Activated T-helper 1 cell treated with anti-CD3 and anti-CD28 coated beads, Interleukin-12 subunit alpha, Interleukin-12 subunit beta, Interleukin-2, Interleukin-4 antibody, amounts not matched to agents 30 ng/mL and 10 ng/mL and 1 ng/mL, durations not matched to agents 14 hours and 24 hours and 36 hours (primary cell): ENCODE measurements around the gene DISP3. TPM values are rescaled to one million over a fixed set of nuclear protein-coding genes. Genes with fewer than 3 reads are reported as not detected.

Source experiments
- DNase-seq: peaks from one replicate; pipeline ENCODE4 v3.0.0; 2021; ENCODE audit warnings: low spot score
- H3K27ac Mint-ChIP-seq: one replicate; pipeline ENCODE4 v1.8.0; 2021; ENCODE audit warnings: mild to moderate bottlenecking, mixed read lengths
- H3K27me3 Mint-ChIP-seq: one replicate; pipeline ENCODE4 v1.8.0; 2022; ENCODE audit warnings: mild to moderate bottlenecking, moderate library complexity, mixed read lengths; ENCODE audit not compliant: insufficient read depth
- H3K36me3 Mint-ChIP-seq: one replicate; pipeline ENCODE4 v1.8.0; 2021; ENCODE audit warnings: low read depth, mixed read lengths
- H3K4me1 Mint-ChIP-seq: one replicate; pipeline ENCODE4 v1.8.0; 2021; ENCODE audit warnings: low read depth, mixed read lengths
- H3K4me3 Mint-ChIP-seq: one replicate; pipeline ENCODE4 v1.8.0; 2021; ENCODE audit warnings: mild to moderate bottlenecking, moderate library complexity, mixed read lengths
- H3K9me3 Mint-ChIP-seq: one replicate; pipeline ENCODE4 v1.8.0; 2021; ENCODE audit warnings: mixed read lengths
- intact Hi-C: fragments of 100-400 bp; cut with micrococcal nuclease; formaldehyde crosslinking; loops from one replicate; pipeline ENCODE4 v1.15.1; 2024
- total RNA-seq: library from RNA; stranded (reverse); gene quantifications from 2 replicates; pipeline ENCODE4 v1.2.3, GENCODE V29; 2022

DISP3 gene, protein sequence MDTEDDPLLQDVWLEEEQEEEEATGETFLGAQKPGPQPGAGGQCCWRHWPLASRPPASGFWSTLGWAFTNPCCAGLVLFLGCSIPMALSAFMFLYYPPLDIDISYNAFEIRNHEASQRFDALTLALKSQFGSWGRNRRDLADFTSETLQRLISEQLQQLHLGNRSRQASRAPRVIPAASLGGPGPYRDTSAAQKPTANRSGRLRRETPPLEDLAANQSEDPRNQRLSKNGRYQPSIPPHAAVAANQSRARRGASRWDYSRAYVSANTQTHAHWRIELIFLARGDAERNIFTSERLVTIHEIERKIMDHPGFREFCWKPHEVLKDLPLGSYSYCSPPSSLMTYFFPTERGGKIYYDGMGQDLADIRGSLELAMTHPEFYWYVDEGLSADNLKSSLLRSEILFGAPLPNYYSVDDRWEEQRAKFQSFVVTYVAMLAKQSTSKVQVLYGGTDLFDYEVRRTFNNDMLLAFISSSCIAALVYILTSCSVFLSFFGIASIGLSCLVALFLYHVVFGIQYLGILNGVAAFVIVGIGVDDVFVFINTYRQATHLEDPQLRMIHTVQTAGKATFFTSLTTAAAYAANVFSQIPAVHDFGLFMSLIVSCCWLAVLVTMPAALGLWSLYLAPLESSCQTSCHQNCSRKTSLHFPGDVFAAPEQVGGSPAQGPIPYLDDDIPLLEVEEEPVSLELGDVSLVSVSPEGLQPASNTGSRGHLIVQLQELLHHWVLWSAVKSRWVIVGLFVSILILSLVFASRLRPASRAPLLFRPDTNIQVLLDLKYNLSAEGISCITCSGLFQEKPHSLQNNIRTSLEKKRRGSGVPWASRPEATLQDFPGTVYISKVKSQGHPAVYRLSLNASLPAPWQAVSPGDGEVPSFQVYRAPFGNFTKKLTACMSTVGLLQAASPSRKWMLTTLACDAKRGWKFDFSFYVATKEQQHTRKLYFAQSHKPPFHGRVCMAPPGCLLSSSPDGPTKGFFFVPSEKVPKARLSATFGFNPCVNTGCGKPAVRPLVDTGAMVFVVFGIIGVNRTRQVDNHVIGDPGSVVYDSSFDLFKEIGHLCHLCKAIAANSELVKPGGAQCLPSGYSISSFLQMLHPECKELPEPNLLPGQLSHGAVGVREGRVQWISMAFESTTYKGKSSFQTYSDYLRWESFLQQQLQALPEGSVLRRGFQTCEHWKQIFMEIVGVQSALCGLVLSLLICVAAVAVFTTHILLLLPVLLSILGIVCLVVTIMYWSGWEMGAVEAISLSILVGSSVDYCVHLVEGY (N-terminal part only)
- 0.41 and 0.44 TPM in 2 replicates for total RNA-seq

DNA sequence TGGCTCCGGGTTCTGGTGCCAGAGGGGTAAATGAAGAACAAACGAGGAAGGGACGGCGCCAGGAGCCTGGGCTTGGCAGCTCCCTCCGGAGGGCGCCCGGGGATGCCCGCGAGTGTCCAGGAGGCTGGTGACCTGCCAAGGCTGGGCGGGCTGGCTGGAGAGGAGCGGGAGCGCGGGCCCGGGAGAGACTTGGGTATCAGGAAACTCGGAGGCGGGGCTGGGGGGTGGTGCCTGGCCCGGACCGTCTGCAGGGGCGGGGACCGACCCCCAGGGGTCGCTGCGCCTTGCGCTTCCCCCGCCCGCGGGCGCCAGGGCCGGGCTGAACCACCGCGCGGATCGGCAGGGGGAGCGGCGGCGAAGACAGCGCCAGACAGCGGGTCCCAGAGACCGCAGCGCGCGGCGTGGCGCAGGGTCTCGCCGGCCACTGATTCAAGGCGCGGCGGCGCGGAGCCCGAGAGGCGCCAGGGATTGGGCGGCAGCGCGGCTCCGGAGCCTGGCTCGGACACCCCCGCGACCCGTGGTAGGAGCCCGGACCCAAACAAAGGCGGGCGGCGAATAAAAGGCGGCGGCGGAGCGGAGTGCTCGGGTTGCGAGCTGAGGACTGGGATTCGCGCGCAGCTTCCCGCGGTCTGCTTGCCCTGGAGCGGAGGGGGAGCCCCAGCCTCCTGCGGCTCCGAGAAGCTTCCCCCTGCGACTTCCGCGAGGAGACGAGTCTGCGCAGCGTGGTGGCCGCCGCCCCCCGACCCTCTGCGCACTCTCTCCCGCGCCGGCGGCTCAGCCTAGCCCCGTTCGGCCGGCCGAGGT is at the start of gene DISP3:
DISP3 (plus strand) TSS at position 585 of the 804 bp plus-strand sequence. CDS start 21,838 bp downstream, outside the sequence.
- Mint-ChIP-seq H3K9me3 (no peaks in the 10 kb centered on the region), H3K27me3 (peaks cover 33% of the 10 kb centered on the region), H3K4me1 (peaks cover 5% of the 10 kb centered on the region), H3K36me3 (peaks cover 1% of the 10 kb centered on the region), H3K4me3 (no peak within 1 kb of the TSS), H3K27ac (no peak within 1 kb of the TSS)
- intact Hi-C loops, result loop anchor here (5.0 to 10.0 kb wide), 3 partner anchors 96 to 246 kb away; no protein-coding TSS in a partner anchor
- peak; percentile 50 for DNase-seq

DNA sequence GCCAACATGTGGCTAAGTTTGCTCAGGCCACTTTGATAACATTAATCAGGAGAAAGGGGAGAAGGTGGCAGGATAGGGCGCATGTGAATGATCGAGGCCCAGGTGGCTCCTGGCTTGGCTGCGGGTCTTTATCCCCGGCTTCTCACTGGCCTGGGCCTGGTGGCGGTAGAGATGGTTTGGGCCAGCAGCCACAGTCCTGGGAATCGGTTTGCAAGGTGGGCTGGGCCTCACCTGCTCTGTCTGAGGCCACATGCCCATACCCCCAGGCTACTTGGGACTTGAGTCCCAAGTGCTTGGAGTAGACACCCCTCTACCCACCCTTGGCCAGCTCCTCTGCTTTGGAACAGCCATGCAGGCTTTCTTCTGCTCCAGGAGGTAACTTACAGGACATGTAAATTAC is 49.7 kb upstream of the DISP3 start:
- H3K27me3 Mint-ChIP-seq, result peaks cover 6% of the 10 kb centered on the region
- H3K4me3 Mint-ChIP-seq, result no peak overlapping the region
- H3K27ac Mint-ChIP-seq, result no peak overlapping the region
- intact Hi-C loops, result no loop called here
- DNase-seq, result no peak
- H3K9me3 Mint-ChIP-seq, result no peaks in the 10 kb centered on the region
- H3K36me3 Mint-ChIP-seq, result no peaks in the 10 kb centered on the region
- H3K4me1 Mint-ChIP-seq, result no peaks in the 10 kb centered on the region

DNA sequence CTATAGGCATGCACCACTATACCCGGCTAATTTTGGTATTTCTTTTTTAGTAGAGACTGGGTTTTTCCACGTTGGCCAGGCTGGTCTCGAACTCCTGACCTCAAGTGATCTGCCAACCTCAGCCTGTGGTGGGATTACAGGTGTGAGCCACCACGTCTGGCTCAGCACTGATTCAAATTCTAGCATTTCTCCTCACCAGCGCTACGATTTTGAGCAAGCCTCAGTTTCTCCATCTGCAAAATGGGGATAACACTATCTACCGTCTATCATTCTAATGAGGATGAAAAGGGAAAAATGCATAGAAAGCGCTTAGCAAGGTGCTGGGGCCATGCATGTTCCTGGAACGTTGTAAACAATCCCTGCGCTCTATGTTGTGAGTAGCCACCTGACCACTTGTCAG is 49.0 kb upstream of the DISP3 start:
- H3K4me1 Mint-ChIP-seq, result no peaks in the 10 kb centered on the region
- no peak overlapping the region for H3K27ac Mint-ChIP-seq
- peaks cover 6% of the 10 kb centered on the region for H3K27me3 Mint-ChIP-seq
- intact Hi-C loops, result no loop called here
- no peak for DNase-seq
- no peaks in the 10 kb centered on the region for H3K9me3 Mint-ChIP-seq
- H3K4me3 Mint-ChIP-seq, result no peak overlapping the region
- no peaks in the 10 kb centered on the region for H3K36me3 Mint-ChIP-seq

DNA sequence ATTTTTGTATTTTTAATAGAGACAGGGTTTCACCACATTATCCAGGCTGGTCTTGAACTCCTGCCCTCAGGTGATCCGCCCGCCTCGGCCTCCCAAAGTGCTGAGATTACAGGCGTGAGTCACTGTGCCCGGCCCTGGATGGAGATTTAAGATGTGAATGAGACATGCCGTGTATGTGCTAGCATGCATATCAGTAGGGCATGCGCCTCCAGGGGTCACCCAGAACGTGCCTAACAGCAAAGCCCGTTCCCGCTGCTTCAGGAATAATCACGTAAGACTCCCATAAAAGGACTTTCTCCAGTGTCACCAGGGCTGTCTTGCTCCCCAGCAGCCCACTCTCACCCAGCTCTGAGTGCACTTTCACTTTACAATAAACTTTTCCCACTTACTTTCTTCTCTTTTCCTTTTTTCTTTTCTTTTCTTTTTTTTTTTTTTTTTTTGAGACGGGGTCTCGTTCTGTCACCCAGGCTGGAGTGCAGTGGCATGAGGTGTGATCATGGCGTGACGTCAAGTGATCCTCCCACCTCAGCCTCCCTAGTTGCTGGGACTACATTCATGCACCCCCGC is 46.9 kb upstream of the DISP3 start:
- no peak overlapping the region for H3K27ac Mint-ChIP-seq
- H3K4me1 Mint-ChIP-seq, result no peaks in the 10 kb centered on the region
- DNase-seq, result no peak
- H3K36me3 Mint-ChIP-seq, result no peaks in the 10 kb centered on the region
- H3K27me3 Mint-ChIP-seq, result peaks cover 13% of the 10 kb centered on the region
- H3K4me3 Mint-ChIP-seq, result no peak overlapping the region
- H3K9me3 Mint-ChIP-seq, result no peaks in the 10 kb centered on the region
- intact Hi-C loops, result no loop called here

DNA sequence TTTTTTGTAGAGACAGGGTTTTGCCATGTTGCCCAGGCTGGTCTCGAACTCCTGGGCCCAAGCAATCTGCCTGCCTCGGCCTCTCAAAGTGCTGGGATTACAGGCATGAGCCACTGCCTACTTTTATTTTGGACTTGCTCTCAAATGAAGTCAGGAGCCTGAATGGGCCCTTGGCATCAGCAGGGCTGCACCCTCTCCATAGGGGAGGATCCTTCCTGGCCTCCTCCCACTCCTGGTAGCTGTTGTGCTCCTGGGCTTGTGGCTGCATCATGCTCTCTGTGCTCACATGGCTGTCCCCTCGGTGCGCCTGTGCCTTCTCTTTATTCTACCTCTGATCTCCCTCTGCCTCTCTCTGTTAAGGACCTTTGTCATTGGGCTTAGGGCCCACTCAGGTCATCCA is 46.4 kb upstream of the DISP3 start:
- intact Hi-C loops, result no loop called here
- no peak overlapping the region for H3K27ac Mint-ChIP-seq
- peaks cover 17% of the 10 kb centered on the region for H3K27me3 Mint-ChIP-seq
- no peaks in the 10 kb centered on the region for H3K4me1 Mint-ChIP-seq
- DNase-seq, result no peak
- H3K9me3 Mint-ChIP-seq, result no peaks in the 10 kb centered on the region
- no peak overlapping the region for H3K4me3 Mint-ChIP-seq
- no peaks in the 10 kb centered on the region for H3K36me3 Mint-ChIP-seq

DNA sequence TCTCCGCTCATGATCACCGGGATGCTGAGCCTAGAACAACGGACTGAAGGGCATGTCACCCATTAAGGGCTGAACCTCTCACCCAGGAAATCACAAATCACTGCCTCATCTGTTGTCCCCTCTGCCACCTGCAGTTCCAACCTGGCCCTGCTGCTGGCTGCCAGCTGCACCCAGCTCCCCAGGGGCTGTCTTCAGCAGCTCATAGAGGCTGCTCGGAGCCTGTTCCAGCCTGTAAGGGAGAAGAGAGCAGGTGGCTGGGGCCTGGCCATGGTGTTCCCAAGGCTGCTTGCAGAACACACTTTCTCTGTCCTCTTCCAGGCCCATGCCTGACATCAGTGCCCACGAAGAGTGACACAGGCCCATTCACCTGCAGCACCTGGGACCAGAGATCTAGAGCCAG is 44.5 kb upstream of the DISP3 start:
- H3K4me1 Mint-ChIP-seq, result no peaks in the 10 kb centered on the region
- H3K27ac Mint-ChIP-seq, result no peak overlapping the region
- H3K27me3 Mint-ChIP-seq, result peaks cover 17% of the 10 kb centered on the region
- H3K4me3 Mint-ChIP-seq, result no peak overlapping the region
- intact Hi-C loops, result no loop called here
- no peaks in the 10 kb centered on the region for H3K36me3 Mint-ChIP-seq
- no peaks in the 10 kb centered on the region for H3K9me3 Mint-ChIP-seq
- no peak for DNase-seq

DNA sequence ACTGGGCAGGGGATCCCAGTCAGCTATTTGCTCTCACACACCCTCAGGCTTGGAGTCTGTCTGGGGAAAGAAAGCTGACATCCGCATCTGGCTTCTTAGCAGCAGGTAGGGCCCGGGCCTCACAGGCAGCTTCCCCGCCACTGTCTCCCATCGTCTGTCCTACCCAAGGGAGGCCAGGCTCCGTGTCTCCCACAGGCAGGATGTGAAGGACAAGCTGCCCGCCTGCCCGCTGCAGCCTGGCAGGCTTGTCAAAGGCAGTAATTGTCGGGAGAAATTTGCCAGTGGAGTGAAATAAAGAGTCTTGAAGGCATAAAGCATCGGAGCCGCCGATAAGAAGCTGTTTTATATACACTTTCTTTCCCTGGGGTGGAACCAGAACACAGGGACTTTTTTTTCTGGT is 44.0 kb upstream of the DISP3 start:
- H3K27ac Mint-ChIP-seq, result no peak overlapping the region
- no peak overlapping the region for H3K4me3 Mint-ChIP-seq
- no peaks in the 10 kb centered on the region for H3K4me1 Mint-ChIP-seq
- H3K27me3 Mint-ChIP-seq, result peaks cover 17% of the 10 kb centered on the region
- no peaks in the 10 kb centered on the region for H3K36me3 Mint-ChIP-seq
- intact Hi-C loops, result no loop called here
- H3K9me3 Mint-ChIP-seq, result no peaks in the 10 kb centered on the region
- DNase-seq, result no peak

DNA sequence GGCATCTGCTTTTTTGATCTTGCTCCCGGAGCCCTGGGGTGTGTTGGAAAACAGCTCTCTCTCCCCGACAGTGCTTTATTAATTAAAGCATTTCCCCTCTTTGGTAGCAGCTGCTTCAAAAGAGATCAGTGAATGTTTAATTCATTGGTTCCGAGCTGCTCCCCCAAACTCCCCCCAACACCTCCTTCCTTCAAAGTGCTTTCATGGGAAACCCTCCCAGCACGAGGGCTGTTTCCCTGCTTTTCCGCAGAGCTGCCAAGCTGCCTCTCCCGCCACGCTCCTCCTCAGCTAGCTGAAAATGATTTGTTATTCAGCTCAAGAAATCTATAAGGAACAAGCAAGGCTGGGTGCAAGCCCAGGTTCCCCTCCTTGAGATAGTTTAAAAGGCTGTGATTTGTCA is 40.0 kb upstream of the DISP3 start:
- no peaks in the 10 kb centered on the region for H3K36me3 Mint-ChIP-seq
- no peaks in the 10 kb centered on the region for H3K9me3 Mint-ChIP-seq
- peaks cover 14% of the 10 kb centered on the region for H3K27me3 Mint-ChIP-seq
- no peaks in the 10 kb centered on the region for H3K4me1 Mint-ChIP-seq
- intact Hi-C loops, result no loop called here
- no peak overlapping the region for H3K27ac Mint-ChIP-seq
- DNase-seq, result no peak
- H3K4me3 Mint-ChIP-seq, result no peak overlapping the region

DNA sequence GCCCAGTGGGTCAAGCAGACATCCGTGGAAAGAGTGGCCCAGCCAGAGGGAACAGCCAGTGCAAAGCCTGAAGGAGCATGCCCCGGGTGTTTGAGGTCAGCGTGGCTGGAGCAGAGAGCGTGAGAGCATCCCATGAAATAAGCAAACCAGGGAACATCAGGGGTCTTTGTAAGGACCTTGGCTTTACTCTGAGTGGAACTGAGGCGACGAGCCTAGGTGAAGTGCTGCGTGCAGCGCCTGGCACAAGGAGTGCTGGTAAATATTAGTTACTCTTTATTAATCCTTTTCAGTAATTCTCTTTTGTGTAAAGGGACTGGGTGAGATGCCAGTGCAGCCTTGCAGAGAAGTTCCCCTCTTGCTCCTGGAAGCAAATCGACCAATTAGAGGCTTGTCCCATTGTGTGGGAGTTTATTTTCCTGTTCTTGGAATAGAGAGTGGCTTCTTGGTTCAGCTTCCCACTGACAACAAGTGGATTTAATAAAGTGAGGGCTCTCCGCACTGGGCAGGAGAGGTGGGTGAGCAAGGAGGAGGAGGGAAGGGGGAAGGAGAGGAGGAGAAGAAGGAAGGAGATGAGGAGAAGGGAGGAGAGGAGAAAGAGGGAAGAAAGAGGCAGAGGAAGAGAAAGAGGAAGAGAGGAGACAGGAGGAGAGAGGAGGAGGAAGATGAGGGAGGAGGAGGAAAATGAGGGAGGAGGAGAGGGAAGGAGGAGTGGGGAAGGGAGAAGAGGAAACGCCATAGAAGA is 37.6 kb upstream of the DISP3 start:
- Mint-ChIP-seq H3K27ac (no peak overlapping the region), H3K36me3 (no peaks in the 10 kb centered on the region), H3K4me1 (no peaks in the 10 kb centered on the region), H3K27me3 (peaks cover 20% of the 10 kb centered on the region), H3K9me3 (no peaks in the 10 kb centered on the region), H3K4me3 (no peak overlapping the region)
- DNase-seq, result no peak
- intact Hi-C loops, result no loop called here

DNA sequence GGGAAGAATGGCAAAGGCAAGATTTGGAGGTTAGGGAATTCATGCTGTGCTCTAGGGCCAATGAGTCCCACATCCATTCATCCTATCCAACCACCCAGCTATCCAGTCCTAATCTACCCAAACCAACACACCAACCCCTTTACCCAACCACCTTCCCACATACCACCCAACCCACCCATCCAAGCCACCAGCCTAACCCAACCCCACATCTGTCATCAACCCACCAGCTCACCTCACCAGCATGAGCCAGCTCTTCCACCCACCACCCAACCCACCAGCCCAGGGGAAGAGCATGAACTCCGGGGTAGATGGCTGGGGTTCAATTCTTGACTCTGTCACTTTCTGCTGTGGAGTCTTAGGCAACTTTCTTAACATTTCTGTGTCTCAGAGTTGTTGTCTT is 35.9 kb upstream of the DISP3 start:
- DNase-seq, result no peak
- Mint-ChIP-seq H3K9me3 (no peaks in the 10 kb centered on the region), H3K4me3 (no peak overlapping the region), H3K27me3 (peaks cover 12% of the 10 kb centered on the region), H3K4me1 (no peaks in the 10 kb centered on the region), H3K36me3 (no peaks in the 10 kb centered on the region), H3K27ac (no peak overlapping the region)
- intact Hi-C loops, result no loop called here

DNA sequence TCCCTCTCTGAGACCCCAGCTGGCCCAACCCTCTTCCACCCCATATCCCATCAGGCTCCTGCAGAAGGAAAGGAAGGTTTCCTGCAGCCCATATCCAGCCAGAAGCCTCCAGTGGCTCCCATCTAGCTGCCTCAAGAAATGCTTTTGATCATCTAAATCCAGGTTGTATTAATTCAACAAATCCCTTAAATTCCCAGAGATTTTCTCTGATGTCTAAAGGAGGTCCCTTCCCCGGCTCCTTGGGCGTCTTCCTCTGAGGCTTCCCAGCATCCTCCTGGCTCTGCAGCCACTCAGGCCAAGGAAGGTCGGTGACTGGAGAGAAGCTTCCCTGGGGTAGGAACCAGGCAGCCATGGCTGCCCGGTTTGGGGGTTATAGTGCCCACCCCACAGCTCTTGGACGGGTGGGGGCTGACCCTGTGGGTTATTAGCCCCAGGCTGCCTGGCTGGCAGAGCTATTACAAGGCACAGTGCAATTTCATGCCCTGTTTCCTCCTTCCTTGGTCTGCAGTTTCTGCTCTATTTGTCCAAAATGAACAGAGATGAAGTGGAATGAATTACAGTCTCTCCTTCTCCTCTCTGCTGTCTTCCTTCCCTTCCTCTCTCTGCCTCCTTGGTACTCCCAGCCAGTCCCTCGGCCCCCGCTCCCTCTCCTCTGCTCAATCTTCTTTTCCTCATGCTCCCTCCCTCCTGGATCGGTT is 34.8 kb upstream of the DISP3 start:
- DNase-seq, result no peak
- peaks cover 12% of the 10 kb centered on the region for H3K27me3 Mint-ChIP-seq
- intact Hi-C loops, result no loop called here

More for the DNA sequence above, 34.8 kb upstream of the DISP3 start:
- H3K9me3 Mint-ChIP-seq, result no peaks in the 10 kb centered on the region
- H3K27ac Mint-ChIP-seq, result no peak overlapping the region
- no peaks in the 10 kb centered on the region for H3K36me3 Mint-ChIP-seq
- no peaks in the 10 kb centered on the region for H3K4me1 Mint-ChIP-seq
- no peak overlapping the region for H3K4me3 Mint-ChIP-seq
